SHP77 treated with DMSO at 0.1 percent for 48 hours (cell line): Measurements from ENCODE around the gene PRL.

ENCODE experiments used
- DNase-seq: peaks from one replicate; lab custom pipeline; 2025; lab: John Stamatoyannopoulos, UW

PRL gene

DNA sequence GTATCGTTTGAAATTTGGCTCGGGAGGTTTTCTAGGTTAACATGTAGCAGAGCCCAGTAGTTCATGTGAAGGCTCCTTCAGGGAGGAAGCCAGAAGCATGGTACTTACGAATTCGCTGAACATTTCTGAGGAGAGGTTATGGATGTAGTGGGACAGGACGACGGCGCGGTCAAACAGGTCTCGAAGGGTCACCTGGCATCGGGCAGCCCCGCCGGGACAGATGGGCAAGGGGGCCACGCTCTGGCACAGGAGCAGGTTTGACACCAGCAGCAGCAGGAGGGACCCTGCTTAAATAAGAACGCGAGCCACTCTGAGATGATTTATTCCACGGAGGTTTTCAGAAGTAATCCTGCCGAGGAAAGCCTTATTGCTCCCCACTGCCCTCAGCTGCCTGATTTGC is 2.5 kb downstream of the PRL start:
- DNase-seq, result no peak

- DNase-seq, result no peak
These were observed 6.8 kb downstream of the PRL start for GRCh38 chr6:22290045-22290444.

GRCh38 chr6:22288721-22289120 is 8.1 kb downstream of the PRL start:
- no peak for DNase-seq

- DNase-seq, result no peak
These were observed 12.2 kb downstream of the PRL start for GRCh38 chr6:22284666-22285065.

DNA sequence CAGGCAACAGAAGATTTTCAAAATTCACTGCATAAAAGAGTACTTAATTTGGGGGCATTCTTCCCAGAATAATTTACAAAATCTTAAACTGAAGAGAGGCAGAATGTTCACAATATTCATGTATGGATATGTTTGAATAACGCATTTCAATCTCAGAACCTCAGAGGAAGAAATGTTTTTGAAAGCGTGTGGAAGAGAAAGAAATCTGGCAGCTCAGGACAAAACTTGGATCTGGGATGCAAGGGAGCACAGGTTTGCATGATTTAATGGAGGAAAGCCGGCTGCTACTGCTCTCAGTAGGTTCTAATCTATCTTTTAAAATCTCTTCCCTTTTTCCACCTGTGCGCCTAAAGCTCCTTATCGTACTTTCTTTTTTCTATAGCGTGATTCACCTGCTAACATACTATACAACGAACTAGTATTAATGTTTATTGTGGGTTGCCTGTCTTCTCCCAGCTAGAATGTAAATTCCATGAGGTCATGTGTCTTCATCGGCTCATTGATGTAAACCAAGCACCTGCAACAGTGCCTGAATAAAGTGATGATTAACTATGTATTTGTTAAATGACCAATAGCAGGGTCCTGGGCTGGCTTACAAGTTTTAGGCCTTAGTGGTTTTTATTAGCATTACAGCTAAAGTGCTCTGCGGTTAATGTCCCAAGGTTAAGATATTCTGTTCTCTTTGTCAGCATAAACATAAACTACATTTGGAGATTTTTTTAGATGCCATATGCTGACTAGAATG is 15.3 kb downstream of the PRL start:
- DNase-seq, result no peak

- no peak for DNase-seq
These were observed 17.4 kb downstream of the PRL start for GRCh38 chr6:22279427-22279826.

GRCh38 chr6:22271081-22271480 is 25.8 kb downstream of the PRL start:
- no peak for DNase-seq

- no peak for DNase-seq
These were observed 33.1 kb downstream of the PRL start for GRCh38 chr6:22263748-22264147.

DNA sequence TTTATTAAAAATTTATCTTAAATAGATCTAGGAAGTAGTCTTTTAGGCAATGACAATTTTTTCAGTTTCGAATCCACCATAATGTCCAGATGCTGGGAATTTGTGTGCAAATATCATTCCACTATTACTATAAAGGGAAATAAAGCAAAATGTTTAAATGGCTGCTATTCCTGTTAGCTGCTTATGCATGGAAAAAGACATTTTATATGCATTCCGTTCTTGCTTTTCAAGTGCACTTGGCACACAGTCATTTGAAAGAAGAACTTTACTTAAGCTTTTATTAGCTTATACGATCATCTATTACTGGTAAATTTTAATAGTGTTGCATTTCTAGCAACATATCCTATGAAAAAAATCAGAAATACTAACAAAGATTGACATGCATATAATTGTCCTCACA is 42.0 kb downstream of the PRL start:
- DNase-seq, result no peak

GRCh38 chr6:22253955-22254655 is 42.7 kb downstream of the PRL start:
- DNase-seq, result no peak

DNA sequence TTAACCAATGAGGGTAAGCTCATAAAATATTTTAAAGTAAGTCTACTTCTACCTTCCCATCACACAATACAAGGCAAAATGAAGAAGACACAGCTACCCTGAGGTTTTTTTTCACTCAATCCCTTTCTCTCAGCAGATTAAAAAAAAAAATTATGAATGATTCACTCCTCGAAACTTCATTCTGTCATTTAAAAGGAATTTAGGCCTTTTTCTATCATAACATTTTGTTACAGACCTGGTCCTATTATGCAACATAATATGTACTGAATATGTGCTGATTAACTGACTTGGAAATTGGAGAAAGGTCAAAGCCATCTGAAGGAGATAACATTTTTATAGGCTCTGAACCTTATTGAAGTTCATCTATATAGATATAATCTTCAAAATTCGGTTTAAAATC is 45.5 kb downstream of the PRL start:
- DNase-seq, result no peak

DNA sequence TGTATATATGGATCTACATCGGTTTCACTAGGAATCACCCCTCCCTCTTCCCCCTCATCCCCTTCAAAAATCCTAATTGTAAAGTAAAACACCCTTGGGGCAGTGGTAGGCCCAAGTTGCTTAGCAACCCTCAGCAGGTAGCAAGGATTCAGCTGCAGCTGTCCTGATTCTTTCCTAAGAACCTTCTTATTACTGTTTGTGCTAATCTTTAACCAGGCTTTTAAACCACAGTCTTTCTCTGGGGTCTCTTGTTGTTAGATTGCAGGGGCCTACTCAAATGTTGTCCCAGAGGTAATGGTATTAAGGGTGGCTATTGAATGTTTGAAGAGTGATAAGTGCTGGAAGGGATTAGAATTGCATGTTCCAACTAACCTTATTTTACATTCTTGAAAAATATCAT is 46.4 kb downstream of the PRL start:
- DNase-seq, result no peak

GRCh38 chr6:22249711-22250350 is 47.0 kb downstream of the PRL start:
- no peak for DNase-seq

- no peak for DNase-seq
These were observed 48.1 kb downstream of the PRL start for GRCh38 chr6:22248513-22249308.

DNA sequence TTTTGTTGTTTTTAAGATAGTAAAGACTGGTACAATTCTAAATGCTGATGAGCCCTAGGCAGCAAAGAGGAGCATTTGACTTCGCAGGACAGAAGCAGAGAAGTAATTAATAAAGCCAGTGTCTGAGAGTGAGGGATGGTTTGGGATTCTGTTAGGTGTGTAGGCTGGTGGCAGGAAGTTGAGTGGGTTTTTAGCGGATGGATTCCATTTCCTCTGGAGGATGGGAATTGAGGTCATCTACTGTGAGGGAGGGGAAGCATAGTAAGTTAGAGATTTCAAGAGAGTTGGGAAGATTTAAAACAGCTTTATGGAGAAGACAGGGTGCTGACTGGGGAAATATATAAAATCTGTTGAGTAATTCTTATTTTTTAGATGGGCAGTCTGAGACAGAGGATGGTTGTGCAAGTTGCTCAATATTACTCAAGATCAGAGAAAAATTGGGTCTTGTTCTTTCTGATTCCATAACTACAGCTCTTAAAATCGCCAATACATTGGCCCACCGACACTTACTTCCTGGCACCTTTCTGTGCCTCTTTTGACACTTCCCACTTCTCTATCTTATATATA is 48.8 kb downstream of the PRL start:
- no peak for DNase-seq

DNA sequence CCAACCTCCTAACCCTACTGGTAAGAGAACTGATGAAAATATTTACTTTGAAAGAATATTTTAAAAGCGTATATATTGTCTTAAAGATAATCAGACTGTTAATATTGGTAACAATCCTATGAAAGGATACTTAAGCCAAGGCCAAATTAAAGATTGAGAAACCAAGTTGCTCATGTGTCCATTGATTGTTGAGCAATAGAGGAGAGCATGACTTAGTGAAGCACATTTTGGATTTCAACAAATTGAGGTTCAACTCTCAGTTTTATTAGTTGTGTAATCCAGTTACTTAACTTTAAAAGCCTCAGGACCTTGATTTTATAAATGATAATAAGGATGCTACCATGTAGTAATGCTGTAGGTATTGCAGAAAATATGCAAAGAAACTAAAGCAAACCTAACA is 56.8 kb downstream of the PRL start:
- DNase-seq, result no peak

DNA sequence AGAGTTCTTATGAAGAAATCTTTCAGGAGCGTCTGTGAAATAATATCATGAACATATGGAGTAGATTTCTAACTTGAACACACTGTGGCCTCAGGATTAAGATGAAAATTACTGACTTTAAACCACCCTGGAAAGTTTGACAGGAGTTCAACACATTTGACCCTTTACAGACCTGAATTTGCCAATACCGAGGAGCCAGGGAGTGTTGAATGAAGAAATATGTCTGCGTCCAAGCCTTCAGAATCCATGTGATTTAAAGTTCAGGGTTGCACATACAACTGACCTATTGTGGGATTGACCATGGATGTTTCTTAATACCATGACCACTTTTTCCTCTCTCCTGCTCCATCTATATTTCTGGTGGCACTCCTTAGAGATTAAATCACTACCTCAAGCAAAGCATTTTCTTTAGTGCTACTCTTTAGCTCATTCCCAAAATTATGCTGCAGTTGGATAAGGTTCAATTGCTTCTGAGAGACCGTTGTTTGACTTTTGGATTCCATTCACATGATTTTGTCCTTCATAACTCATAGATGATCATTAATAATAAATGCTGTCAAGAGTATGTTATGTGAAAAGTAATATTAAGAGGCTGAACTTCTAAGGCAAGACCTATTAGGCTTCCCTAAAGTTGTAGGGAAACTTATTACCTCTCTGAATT is 57.4 kb downstream of the PRL start:
- no peak for DNase-seq

DNA sequence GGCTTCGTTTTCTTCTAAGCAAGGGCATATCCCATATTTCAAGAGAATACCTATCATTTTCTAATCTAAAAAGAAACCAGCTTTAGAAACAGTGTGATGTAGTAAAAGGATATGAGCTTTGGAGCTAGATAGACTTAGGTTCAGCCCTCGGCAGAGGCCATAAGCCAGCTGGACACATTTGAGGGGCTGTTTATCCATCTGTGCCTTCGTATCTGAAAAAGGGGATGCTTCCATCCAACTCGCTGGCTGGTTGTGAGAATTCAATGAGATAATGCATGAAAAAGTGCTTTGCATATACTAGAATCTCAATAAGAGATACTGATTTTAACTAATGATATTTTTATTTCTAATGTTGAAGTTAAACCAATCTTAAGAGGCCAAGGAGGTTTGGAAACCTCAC is 58.0 kb downstream of the PRL start:
- DNase-seq, result no peak

DNA sequence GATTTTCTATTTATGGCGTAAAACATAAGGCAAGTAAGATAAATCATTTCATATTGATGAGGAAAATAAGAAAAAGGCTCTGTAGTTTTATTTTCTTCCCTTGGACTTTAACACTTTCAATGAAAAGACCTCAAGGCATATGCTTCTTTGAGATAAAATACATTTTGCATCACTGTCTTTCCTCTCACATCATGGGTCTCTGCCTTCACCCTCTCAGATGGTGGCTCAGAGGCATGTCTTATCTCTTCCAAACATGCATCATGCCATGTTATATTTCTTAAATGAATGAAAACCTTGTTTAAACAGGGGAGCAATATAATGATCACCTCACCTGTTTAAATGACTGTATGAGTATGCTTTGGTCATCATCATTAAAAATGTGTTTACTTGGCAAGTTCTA is 59.3 kb downstream of the PRL start:
- DNase-seq, result no peak
